ENCODE data around the gene GGA3. TPM values are rescaled to one million over a fixed set of nuclear protein-coding genes. Genes with fewer than 3 reads are reported as not detected.

Gene GGA3
- total RNA-seq (2022; extraction: Qiagen RNA extraction) = 23.6 to 32.4 TPM (median 30.9 TPM) in 5 replicates

GRCh38 chr17:75261336-75262111 lies at the start of gene GGA3, which contains the start of gene MRPS7:
Gene GGA3 (minus strand): TSS chr17:75261606. CDS start chr17:75261587, 19 bp downstream.
Gene MRPS7 (plus strand): TSS chr17:75261879. CDS start chr17:75261901, 22 bp downstream.

GRCh38 chr17:75289115-75289831 lies 27.9 kb upstream of the GGA3 start, which contains the start of gene SLC25A19:
Gene SLC25A19 (minus strand): TSS chr17:75289433. CDS start chr17:75286764, 2,669 bp downstream.

GRCh38 chr17:75270966-75271232 lies 9.5 kb upstream of the GGA3 start, which contains the start of gene MIF4GD:
Gene MIF4GD (minus strand): TSS chr17:75271231. CDS start chr17:75270195, 1,036 bp downstream.

GRCh38 chr17:75205037-75205792 lies 56.2 kb downstream of the GGA3 start, which contains the start of gene NUP85:
Gene NUP85 (plus strand): TSS chr17:75205679. CDS start chr17:75205762, 83 bp downstream.

Other genes with a start within 250 kb of the GGA3 start
- 76.4 to 81.8 TPM (median 77.9 TPM) in 5 replicates for gene MRPL58, start 248.9 kb downstream of the GGA3 start, total RNA-seq (2022; extraction: Qiagen RNA extraction)
- 451 to 583 TPM (median 485 TPM) in 5 replicates for gene ATP5PD, start 214.6 kb downstream of the GGA3 start, total RNA-seq (2022; extraction: Qiagen RNA extraction)
- gene KCTD2, start 214.4 kb downstream of the GGA3 start, total RNA-seq (2022; extraction: Qiagen RNA extraction) = 27.7 to 31.5 TPM (median 29.5 TPM) in 5 replicates
- 18.6 to 35.9 TPM (median 32.2 TPM) in 5 replicates for gene SLC16A5, start 173.7 kb downstream of the GGA3 start, total RNA-seq (2022; extraction: Qiagen RNA extraction)
- gene ARMC7, start 151.6 kb downstream of the GGA3 start, total RNA-seq (2022; extraction: Qiagen RNA extraction) = 17.3 to 22.0 TPM (median 18.5 TPM) in 5 replicates
- 73.4 to 135 TPM (median 133 TPM) in 5 replicates for gene NT5C, start 129.9 kb downstream of the GGA3 start, total RNA-seq (2022; extraction: Qiagen RNA extraction)
- 762 to 868 TPM (median 811 TPM) in 5 replicates for gene JPT1, start 107.1 kb downstream of the GGA3 start, total RNA-seq (2022; extraction: Qiagen RNA extraction)
- gene SUMO2, start 78.6 kb downstream of the GGA3 start, total RNA-seq (2022; extraction: Qiagen RNA extraction) = 366 to 386 TPM (median 369 TPM) in 5 replicates
- gene NUP85, start 55.9 kb downstream of the GGA3 start, total RNA-seq (2022; extraction: Qiagen RNA extraction) = 91.8 to 113 TPM (median 102 TPM) in 5 replicates
- 157 to 184 TPM (median 174 TPM) in 5 replicates for gene MRPS7, start 273 bp upstream of the GGA3 start, total RNA-seq (2022; extraction: Qiagen RNA extraction)
- gene MIF4GD, start 9.6 kb upstream of the GGA3 start, total RNA-seq (2022; extraction: Qiagen RNA extraction) = 31.4 to 39.6 TPM (median 37.2 TPM) in 5 replicates
- 17.8 to 22.5 TPM (median 20.7 TPM) in 5 replicates for gene SLC25A19, start 27.8 kb upstream of the GGA3 start, total RNA-seq (2022; extraction: Qiagen RNA extraction)
- 90.6 to 102 TPM (median 98.5 TPM) in 5 replicates for gene GRB2, start 144.1 kb upstream of the GGA3 start, total RNA-seq (2022; extraction: Qiagen RNA extraction)
- gene TMEM94, start 195.0 kb upstream of the GGA3 start, total RNA-seq (2022; extraction: Qiagen RNA extraction) = 38.4 to 52.2 TPM (median 48.2 TPM) in 5 replicates

Measured in A549 treated with CORT108297 at 1 μM for 4 hours (cell line).